ENCODE results near the gene TULP4.

The TULP4 gene

GRCh38 chr6:158322400-158322723 lies 10.1 kb downstream of the TULP4 start:
- ATAC-seq, result peak; percentile 20; the same call in 2 of the 3 replicates

GRCh38 chr6:158322724-158323560 lies 10.7 kb downstream of the TULP4 start:
- peak; percentile 71 for ATAC-seq

More at GRCh38 chr6:158322400-158322723, 10.1 kb downstream of the TULP4 start:
- no peak for TF ChIP-seq PPARA (CRISPR knock-in tag; IDR thresholded peaks at IDR 0.05; ENCODE audit: borderline replicate concordance)
- no peak for TF ChIP-seq TOX (CRISPR knock-in tag; IDR thresholded peaks at IDR 0.05; ENCODE audit: borderline replicate concordance)
- TF ChIP-seq TSHZ2 (CRISPR knock-in tag; IDR thresholded peaks at IDR 0.05), result no peak
- TF ChIP-seq TCF4 (CRISPR knock-in tag; IDR thresholded peaks at IDR 0.05; ENCODE audit: borderline replicate concordance), result no peak
- TF ChIP-seq ZFP3 (CRISPR knock-in tag; IDR thresholded peaks at IDR 0.05), result no peak
- TF ChIP-seq GLIS3 (CRISPR knock-in tag; IDR thresholded peaks at IDR 0.05), result no peak
- TF ChIP-seq ARNTL (CRISPR knock-in tag; IDR thresholded peaks at IDR 0.05; ENCODE audit: borderline replicate concordance, low read depth), result no peak
- no peak for TF ChIP-seq ZC3H10 (CRISPR knock-in tag; IDR thresholded peaks at IDR 0.05)
- no peak for TF ChIP-seq CSRNP3 (CRISPR knock-in tag; IDR thresholded peaks at IDR 0.05)
- TF ChIP-seq PATZ1 (CRISPR knock-in tag; IDR thresholded peaks at IDR 0.05; ENCODE audit: borderline replicate concordance), result no peak
- no peak for TF ChIP-seq CREB5 (CRISPR knock-in tag; IDR thresholded peaks at IDR 0.05; ENCODE audit: low read depth)
- no peak for TF ChIP-seq ZNF8 (CRISPR knock-in tag; IDR thresholded peaks at IDR 0.05)
- no peak for TF ChIP-seq ZFP30 (CRISPR knock-in tag; IDR thresholded peaks at IDR 0.05)
- TF ChIP-seq SNAI2 (CRISPR knock-in tag; IDR thresholded peaks at IDR 0.05), result no peak
- TF ChIP-seq RARB (CRISPR knock-in tag; IDR thresholded peaks at IDR 0.05), result no peak

GRCh38 chr6:158323561-158323958 lies 11.3 kb downstream of the TULP4 start:
- ATAC-seq, result peak; percentile 28
- TF ChIP-seq ZNF8 (CRISPR knock-in tag; IDR thresholded peaks at IDR 0.05) (no peak), BACH2 (CRISPR knock-in tag; IDR thresholded peaks at IDR 0.05; ENCODE audit: borderline replicate concordance) (no peak), ZNF70 (CRISPR knock-in tag; IDR thresholded peaks at IDR 0.05) (no peak), ARNTL (CRISPR knock-in tag; IDR thresholded peaks at IDR 0.05; ENCODE audit: borderline replicate concordance, low read depth) (no peak), PATZ1 (CRISPR knock-in tag; IDR thresholded peaks at IDR 0.05; ENCODE audit: borderline replicate concordance) (no peak), ZC3H10 (CRISPR knock-in tag; IDR thresholded peaks at IDR 0.05) (no peak), ZFP30 (CRISPR knock-in tag; IDR thresholded peaks at IDR 0.05) (no peak), CSRNP3 (CRISPR knock-in tag; IDR thresholded peaks at IDR 0.05) (no peak), TSHZ2 (CRISPR knock-in tag; IDR thresholded peaks at IDR 0.05) (no peak), ESRRG (CRISPR knock-in tag; IDR thresholded peaks at IDR 0.05) (no peak), ZNF565 (CRISPR knock-in tag; conservative IDR thresholded peaks at IDR 0.05; ENCODE audit: low read depth) (no peak), SNAI2 (CRISPR knock-in tag; IDR thresholded peaks at IDR 0.05) (no peak), TCF4 (CRISPR knock-in tag; IDR thresholded peaks at IDR 0.05; ENCODE audit: borderline replicate concordance) (no peak), CREB5 (CRISPR knock-in tag; IDR thresholded peaks at IDR 0.05; ENCODE audit: low read depth) (no peak)

More at GRCh38 chr6:158322724-158323560, 10.7 kb downstream of the TULP4 start:
- no peak for TF ChIP-seq ZFP3 (CRISPR knock-in tag; IDR thresholded peaks at IDR 0.05)
- no peak for TF ChIP-seq ZNF8 (CRISPR knock-in tag; IDR thresholded peaks at IDR 0.05)
- TF ChIP-seq BACH2 (CRISPR knock-in tag; IDR thresholded peaks at IDR 0.05; ENCODE audit: borderline replicate concordance), result peak; percentile 64; the same call in 1 of the 2 replicates

Measured in SK-N-SH treated with all-trans-retinoic acid at 6 μM for 48 hours (cell line).